Measurements from ENCODE around the gene KDM6A.

KDM6A gene

GRCh38 chrX:45137531-45137930, 264.5 kb downstream of the KDM6A start:
- no peak for DNase-seq
- TF ChIP-seq GATA1 (IDR thresholded peaks at IDR 0.05; ENCODE audit: low read depth, low read length) (no peak), POLR2A (IDR thresholded peaks at IDR 0.05; ENCODE audit: low read length) (no peak)

- TF ChIP-seq GATA1 (IDR thresholded peaks at IDR 0.05; ENCODE audit: low read depth, low read length), result no peak
- TF ChIP-seq POLR2A (IDR thresholded peaks at IDR 0.05; ENCODE audit: low read length), result no peak
- no peak for DNase-seq
These were observed 265.5 kb downstream of the KDM6A start for GRCh38 chrX:45138525-45138924.

- TF ChIP-seq GATA1 (IDR thresholded peaks at IDR 0.05; ENCODE audit: low read depth, low read length) (no peak), POLR2A (IDR thresholded peaks at IDR 0.05; ENCODE audit: low read length) (no peak)
- no peak for DNase-seq
These were observed 267.8 kb downstream of the KDM6A start for GRCh38 chrX:45140812-45141211.

- DNase-seq, result no peak
- TF ChIP-seq POLR2A (IDR thresholded peaks at IDR 0.05; ENCODE audit: low read length) (no peak), GATA1 (IDR thresholded peaks at IDR 0.05; ENCODE audit: low read depth, low read length) (no peak)
These were observed 269.2 kb downstream of the KDM6A start for GRCh38 chrX:45142185-45142584.

- no peak for TF ChIP-seq GATA1 (IDR thresholded peaks at IDR 0.05; ENCODE audit: low read depth, low read length)
- TF ChIP-seq POLR2A (IDR thresholded peaks at IDR 0.05; ENCODE audit: low read length), result no peak
- no peak for DNase-seq
These were observed 270.5 kb downstream of the KDM6A start for GRCh38 chrX:45143455-45143854.

- DNase-seq, result no peak
- TF ChIP-seq POLR2A (IDR thresholded peaks at IDR 0.05; ENCODE audit: low read length), result no peak
- no peak for TF ChIP-seq GATA1 (IDR thresholded peaks at IDR 0.05; ENCODE audit: low read depth, low read length)
These were observed 272.7 kb downstream of the KDM6A start for GRCh38 chrX:45145492-45146215.

- DNase-seq, result no peak
- no peak for TF ChIP-seq POLR2A (IDR thresholded peaks at IDR 0.05; ENCODE audit: low read length)
- no peak for TF ChIP-seq GATA1 (IDR thresholded peaks at IDR 0.05; ENCODE audit: low read depth, low read length)
These were observed 277.8 kb downstream of the KDM6A start for GRCh38 chrX:45150821-45151220.

- TF ChIP-seq POLR2A (IDR thresholded peaks at IDR 0.05; ENCODE audit: low read length), result no peak
- TF ChIP-seq GATA1 (IDR thresholded peaks at IDR 0.05; ENCODE audit: low read depth, low read length), result no peak
- no peak for DNase-seq
These were observed 281.0 kb downstream of the KDM6A start for GRCh38 chrX:45154033-45154360.

- DNase-seq, result no peak
- no peak for TF ChIP-seq POLR2A (IDR thresholded peaks at IDR 0.05; ENCODE audit: low read length)
- no peak for TF ChIP-seq GATA1 (IDR thresholded peaks at IDR 0.05; ENCODE audit: low read depth, low read length)
These were observed 281.5 kb downstream of the KDM6A start for GRCh38 chrX:45154462-45154861.

- DNase-seq, result no peak
- TF ChIP-seq POLR2A (IDR thresholded peaks at IDR 0.05; ENCODE audit: low read length) (no peak), GATA1 (IDR thresholded peaks at IDR 0.05; ENCODE audit: low read depth, low read length) (no peak)
These were observed 284.7 kb downstream of the KDM6A start for GRCh38 chrX:45157647-45158046.

Measured in erythroblast (primary cell).